Endometrial microvascular endothelial cells (primary cell): Measurements from ENCODE around the gene CASP2. TPM values are rescaled to one million over a fixed set of nuclear protein-coding genes. Genes with fewer than 3 reads are reported as not detected.

Experiments used
- in situ Hi-C: cut with HindIII; loops from 2 replicates; pipeline ENCODE4 v1.10.0; 2017; ENCODE audit warnings: low sequenced_read_pairs, low pct_unique_long_range_greater_than_20kb; ENCODE audit errors: inconsistent ontology term
- total RNA-seq: library from RNA; depleted of rRNA; stranded (reverse); fragments of >200 nt; gene quantifications from one replicate; pipeline ENCODE4 v1.2.3, GENCODE V29; 2015; ENCODE audit errors: inconsistent ontology term

The CASP2 gene
- total RNA-seq, 1 donor from 2014 or later = 18.4 TPM

- in situ Hi-C loops = no loop called here
These were observed 66.8 kb downstream of the CASP2 start for GRCh38 chr7:143354965-143355364.

- in situ Hi-C loops = no loop called here
These were observed 67.6 kb downstream of the CASP2 start for GRCh38 chr7:143355450-143356385.

DNA sequence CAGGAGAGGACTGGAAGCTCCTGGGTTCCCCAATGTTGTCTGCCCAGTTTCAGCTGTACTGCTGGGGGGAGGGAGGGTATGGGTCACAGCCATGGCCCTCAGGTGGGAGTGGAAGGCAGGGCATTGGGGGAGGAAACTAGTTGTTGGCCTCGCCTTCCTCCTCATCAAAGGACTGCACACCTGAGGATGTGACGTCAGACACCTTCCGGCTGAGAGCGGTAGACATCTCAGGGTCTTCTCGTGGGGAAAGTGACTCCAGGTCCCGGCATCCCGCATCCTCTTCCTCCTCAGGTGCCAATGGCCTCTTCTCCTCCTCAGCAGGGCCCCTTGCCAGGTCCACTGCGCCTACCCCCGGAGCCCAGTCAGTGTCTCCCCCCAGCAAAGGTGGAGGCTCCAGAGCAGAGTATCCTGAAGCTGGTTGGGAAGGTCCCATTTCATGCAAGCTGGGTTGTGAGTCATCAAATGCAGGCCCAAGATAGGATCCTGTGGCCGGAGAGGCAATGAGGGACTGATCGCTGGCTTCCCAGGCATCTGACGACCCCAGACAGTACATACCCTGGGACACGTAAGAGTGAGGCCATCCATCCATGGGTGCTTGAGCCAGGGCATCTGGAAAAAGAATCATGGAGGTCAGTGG is 68.4 kb downstream of the CASP2 start:
- in situ Hi-C loops = no loop called here

Other genes starting within 250 kb of the CASP2 start
- gene OR6V1, start 236.0 kb upstream of the CASP2 start, total RNA-seq = not detected
- gene PIP, start 156.3 kb upstream of the CASP2 start, total RNA-seq = not detected
- not detected for gene TAS2R39, start 104.9 kb upstream of the CASP2 start, total RNA-seq
- gene TAS2R40, start 66.3 kb upstream of the CASP2 start, total RNA-seq = not detected
- gene GSTK1, start 24.9 kb upstream of the CASP2 start, total RNA-seq = 212 TPM
- gene TMEM139, start 3.4 kb upstream of the CASP2 start, total RNA-seq = not detected
- not detected for gene CLCN1, start 27.8 kb downstream of the CASP2 start, total RNA-seq
- gene FAM131B, start 74.4 kb downstream of the CASP2 start, total RNA-seq = 1.7 TPM
- gene ZYX, start 93.0 kb downstream of the CASP2 start, total RNA-seq = 485 TPM
- 0.28 TPM for gene EPHA1, start 120.5 kb downstream of the CASP2 start, total RNA-seq
- gene TAS2R60, start 155.1 kb downstream of the CASP2 start, total RNA-seq = not detected
- gene TAS2R41, start 189.5 kb downstream of the CASP2 start, total RNA-seq = not detected